Naive thymus-derived CD4-positive, alpha-beta T cell (primary cell): ENCODE data around the gene CBX7. TPM values are rescaled to one million over a fixed set of nuclear protein-coding genes. Genes with fewer than 3 reads are reported as not detected.

Experiments used
- ATAC-seq: fragments of 150-1000 bp; cut with Tn5 transposase; 2 replicates; pipeline ENCODE4 v1.10.0; 2021; ENCODE audit warnings: mild to moderate bottlenecking, moderate library complexity
- CTCF ChIA-PET: fragments of 350-600 bp; sonication (Branson Sonifier 250); formaldehyde crosslinking; loops from one replicate; lab custom pipeline; 2021; ENCODE audit warnings: antibody characterized with exemption; lab: Charles Lee
- POLR2A ChIA-PET: fragments of 350-600 bp; sonication (Branson Sonifier 250); formaldehyde crosslinking; loops from one replicate; lab custom pipeline; 2021; ENCODE audit warnings: antibody characterized with exemption, inconsistent platforms; lab: Charles Lee
- DNase-seq, 9 donors: peaks; one replicate each; pipeline versions ENCODE4 v3.0.0 to v3.0.0-alpha.2; 2020 to 2022; ENCODE audit warnings: mixed read lengths in 1 of 9
- H3K27ac ChIP-seq: one replicate; pipeline ENCODE4 v1.7.0; 2013; ENCODE audit warnings: mild to moderate bottlenecking, low read depth, low read length, moderate library complexity
- H3K27me3 ChIP-seq, 2 donors: one replicate each; pipeline ENCODE4 v1.7.0; 2013; ENCODE audit warnings: low read length in 2 of 2, mild to moderate bottlenecking in 2 of 2, moderate library complexity in 2 of 2; ENCODE audit not compliant: control insufficient read depth in 2 of 2, insufficient read depth in 2 of 2
- H3K36me3 ChIP-seq, 3 experiments: 1 replicate in 2 of 3; 2 replicates in 1 of 3; pipeline ENCODE4 v1.7.0; 2013; ENCODE audit warnings: low read length in 3 of 3, mild to moderate bottlenecking in 3 of 3, moderate library complexity in 1 of 3; ENCODE audit not compliant: insufficient read depth in 3 of 3, control insufficient read depth in 2 of 3
- H3K4me1 ChIP-seq, 2 donors: one replicate each; pipeline ENCODE4 v1.7.0; 2013; ENCODE audit warnings: low read length in 2 of 2, mild to moderate bottlenecking in 2 of 2, moderate library complexity in 1 of 2; ENCODE audit not compliant: control insufficient read depth in 2 of 2, insufficient read depth in 2 of 2
- H3K4me3 ChIP-seq: 2 replicates; pipeline ENCODE4 v1.7.0; 2013; ENCODE audit warnings: mild to moderate bottlenecking, low read length
- H3K9me3 ChIP-seq, 3 experiments: 1 replicate in 2 of 3; 2 replicates in 1 of 3; pipeline ENCODE4 v1.7.0; 2013; ENCODE audit warnings: low read length in 3 of 3; ENCODE audit not compliant: control insufficient read depth in 2 of 3
- H3K27ac Mint-ChIP-seq, 9 donors: one replicate each; pipeline ENCODE4 v1.8.0; 2020 to 2022; ENCODE audit warnings: mixed read lengths in 9 of 9, mild to moderate bottlenecking in 8 of 9, moderate library complexity in 5 of 9, inconsistent platforms in 2 of 9
- H3K27me3 Mint-ChIP-seq, 5 donors: one replicate each; pipeline ENCODE4 v1.8.0; 2021 to 2022; ENCODE audit warnings: mixed read lengths in 5 of 5, mild to moderate bottlenecking in 1 of 5
- H3K36me3 Mint-ChIP-seq, 5 donors: one replicate each; pipeline ENCODE4 v1.8.0; 2020 to 2022; ENCODE audit warnings: mixed read lengths in 5 of 5, mild to moderate bottlenecking in 3 of 5, inconsistent platforms in 1 of 5
- H3K4me1 Mint-ChIP-seq, 7 donors: one replicate each; pipeline ENCODE4 v1.8.0; 2020 to 2022; ENCODE audit warnings: mixed read lengths in 7 of 7, mild to moderate bottlenecking in 3 of 7, inconsistent platforms in 1 of 7
- H3K4me3 Mint-ChIP-seq, 10 donors: one replicate each; pipeline ENCODE4 v1.8.0; 2020 to 2022; ENCODE audit warnings: mild to moderate bottlenecking in 10 of 10, mixed read lengths in 10 of 10, moderate library complexity in 6 of 10, inconsistent platforms in 2 of 10
- H3K9me3 Mint-ChIP-seq, 11 donors: one replicate each; pipeline ENCODE4 v1.8.0; 2020 to 2022; ENCODE audit warnings: mixed read lengths in 11 of 11, mild to moderate bottlenecking in 4 of 11, inconsistent platforms in 1 of 11, moderate library complexity in 1 of 11
- intact Hi-C, 2 donors: fragments of 100-400 bp; cut with micrococcal nuclease; formaldehyde crosslinking; loops; one replicate each; pipeline ENCODE4 v1.15.1; 2023
- polyA plus RNA-seq, 2 donors: library from polyadenylated mRNA; unstranded; fragments of 300-500 nt; fragmentation: Illumina TruSeq; gene quantifications; one replicate each; pipeline ENCODE4 v1.2.3, GENCODE V29; 2021
- total RNA-seq, 6 experiments: library from RNA in 5 of 6; stranded (reverse) in 5 of 6; gene quantifications; 1 replicate in 5 of 6; 2 replicates in 1 of 6; pipeline ENCODE4 v1.2.3 and lab custom pipeline; 2021 to 2026

Gene CBX7
- total and polyA plus RNA-seq, 7 experiments from 2014 or later: 14.2 to 164 (median 74.9) TPM

- H3K27me3 Mint-ChIP-seq: no peaks in the 10 kb centered on the region
- peak overlapping the region in 1 of 9 donors; percentile 66 for H3K27ac Mint-ChIP-seq
- no peaks in the 10 kb centered on the region for H3K27me3 ChIP-seq
- peaks cover 29 to 42% of the 10 kb centered on the region in 2 donors for H3K4me1 ChIP-seq
- no peak overlapping the region for H3K27ac ChIP-seq
- H3K9me3 ChIP-seq: no peaks in the 10 kb centered on the region
- H3K4me3 ChIP-seq: no peak overlapping the region
- no peak overlapping the region for H3K4me3 Mint-ChIP-seq
- H3K9me3 Mint-ChIP-seq: no peaks in the 10 kb centered on the region
- ChIA-PET POLR2A (interaction anchor here (0.5 to 1.3 kb wide), 2 partner anchors 13 to 16 kb away, joined by 3 to 4 read pairs; no protein-coding TSS in a partner anchor), CTCF (interaction anchor here (1.0 kb wide), 1 partner anchor 17 kb away, joined by 3 read pairs; no protein-coding TSS in a partner anchor)
- ATAC-seq: no peak
- H3K36me3 Mint-ChIP-seq: peaks cover 0 to 5% (median 0%) of the 10 kb centered on the region in 5 donors
- H3K36me3 ChIP-seq: no peaks in the 10 kb centered on the region
- intact Hi-C loops: no loop called here
- DNase-seq: no peak
- H3K4me1 Mint-ChIP-seq: peaks cover 8 to 40% (median 36%) of the 10 kb centered on the region in 7 donors
These were observed 51.3 kb downstream of the CBX7 start for GRCh38 chr22:39101226-39101625.

DNA sequence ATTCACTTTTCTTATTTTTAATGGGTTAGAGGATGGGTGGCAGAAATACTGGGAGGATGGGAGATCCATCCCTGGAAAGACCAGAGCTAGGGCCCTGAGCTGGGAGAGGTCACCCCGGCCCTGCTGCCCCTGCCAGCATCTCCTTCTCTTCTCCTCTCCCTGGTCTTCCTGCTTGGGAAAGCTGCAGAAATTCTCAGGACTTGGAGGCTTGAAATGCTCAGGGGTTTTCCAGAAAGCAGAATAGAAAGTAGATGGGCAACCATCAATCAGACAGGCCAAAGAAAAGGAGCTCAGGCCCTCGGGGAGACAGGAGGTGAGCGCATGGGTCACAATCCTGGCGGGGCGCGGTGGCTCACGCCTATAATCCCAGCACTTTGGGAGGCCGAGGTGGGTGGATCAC is 53.9 kb downstream of the CBX7 start:
- Histone ChIP-seq H3K27ac (no peak overlapping the region), H3K27me3 (no peaks in the 10 kb centered on the region), H3K36me3 (no peaks in the 10 kb centered on the region), H3K9me3 (no peaks in the 10 kb centered on the region), H3K4me3 (no peak overlapping the region), H3K4me1 (peaks cover 45 to 69% of the 10 kb centered on the region in 2 donors)
- H3K9me3 Mint-ChIP-seq: no peaks in the 10 kb centered on the region
- peak overlapping the region in 6 of 9 donors; percentile 24 to 88 (median 63) for H3K27ac Mint-ChIP-seq
- DNase-seq: no peak
- peaks cover 19 to 66% (median 56%) of the 10 kb centered on the region in 7 donors for H3K4me1 Mint-ChIP-seq
- POLR2A ChIA-PET: interaction anchor here (0.6 to 1.2 kb wide), 3 partner anchors 14 to 71 kb away, joined by 3 read pairs; no protein-coding TSS in a partner anchor
- peaks cover 0 to 5% (median 0%) of the 10 kb centered on the region in 5 donors for H3K36me3 Mint-ChIP-seq
- H3K27me3 Mint-ChIP-seq: no peaks in the 10 kb centered on the region
- ATAC-seq: no peak
- intact Hi-C loops: loop anchor here in 1 of 2 donors (5.0 kb wide), 1 partner anchor 56 kb away; the partner anchor contains the start of gene APOBEC3F
- CTCF ChIA-PET: interaction anchor here (1.9 kb wide), 1 partner anchor 20 kb away, joined by 8 read pairs; no protein-coding TSS in a partner anchor
- peak overlapping the region in 1 of 10 donors; percentile 69 for H3K4me3 Mint-ChIP-seq

DNA sequence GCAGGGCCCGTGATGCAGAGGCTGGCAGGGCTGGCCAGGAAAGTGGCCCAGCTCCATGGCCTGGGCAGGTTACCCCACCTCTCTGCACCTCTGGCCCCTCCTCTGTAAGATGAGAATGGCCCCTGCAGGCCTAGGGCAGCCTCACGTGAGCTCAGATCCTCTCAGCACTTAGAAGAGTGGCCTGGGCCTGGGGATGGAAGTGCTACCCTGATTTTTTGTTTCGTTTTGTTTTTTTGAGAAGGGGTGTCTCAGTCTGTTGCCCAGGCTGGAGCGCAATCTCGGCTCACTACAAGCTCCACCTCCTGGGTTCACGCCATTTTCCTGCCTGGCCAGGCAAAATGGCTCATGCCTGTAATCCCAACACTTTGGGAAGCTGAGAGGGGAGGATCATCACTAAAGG is 54.5 kb downstream of the CBX7 start:
- no peaks in the 10 kb centered on the region for H3K9me3 Mint-ChIP-seq
- CTCF ChIA-PET: interaction anchor here (1.9 kb wide), 1 partner anchor 20 kb away, joined by 8 read pairs; no protein-coding TSS in a partner anchor
- POLR2A ChIA-PET: interaction anchor here (0.6 to 1.2 kb wide), 3 partner anchors 14 to 70 kb away, joined by 3 read pairs; no protein-coding TSS in a partner anchor
- peaks cover 19 to 71% (median 58%) of the 10 kb centered on the region in 7 donors for H3K4me1 Mint-ChIP-seq
- ATAC-seq (no peak), DNase-seq (no peak)
- Histone ChIP-seq H3K4me1 (peaks cover 45 to 73% of the 10 kb centered on the region in 2 donors), H3K4me3 (no peak overlapping the region), H3K27me3 (no peaks in the 10 kb centered on the region), H3K27ac (peak overlapping the region; percentile 13), H3K9me3 (no peaks in the 10 kb centered on the region), H3K36me3 (no peaks in the 10 kb centered on the region)
- H3K27me3 Mint-ChIP-seq: no peaks in the 10 kb centered on the region
- H3K27ac Mint-ChIP-seq: peak overlapping the region in 6 of 9 donors; percentile 25 to 94 (median 76)
- peaks cover 0 to 5% (median 0%) of the 10 kb centered on the region in 5 donors for H3K36me3 Mint-ChIP-seq
- intact Hi-C loops: loop anchor here in 1 of 2 donors (5.0 kb wide), 1 partner anchor 56 kb away; the partner anchor contains the start of gene APOBEC3F
- H3K4me3 Mint-ChIP-seq: peak overlapping the region in 1 of 10 donors; percentile 91

GRCh38 chr22:39097098-39098020 is 55.1 kb downstream of the CBX7 start, which contains the start of gene APOBEC3H:
Gene APOBEC3H, plus strand, starts transcription at chr22:39097244. Its CDS starts 3,035 bp downstream, at chr22:39100279.
- Mint-ChIP-seq H3K4me3 (peak within 1 kb of the TSS in 8 of 10 donors; percentile 17 to 91 (median 54)), H3K27ac (peak within 1 kb of the TSS in 7 of 9 donors; percentile 51 to 94 (median 78)), H3K4me1 (peaks cover 19 to 78% (median 64%) of the 10 kb centered on the region in 7 donors), H3K9me3 (no peaks in the 10 kb centered on the region), H3K36me3 (peaks cover 0 to 3% (median 0%) of the 10 kb centered on the region in 5 donors), H3K27me3 (no peaks in the 10 kb centered on the region)
- H3K4me1 ChIP-seq: peaks cover 48 to 80% of the 10 kb centered on the region in 2 donors
- H3K4me3 ChIP-seq: peak within 1 kb of the TSS; percentile 24
- no peaks in the 10 kb centered on the region for H3K36me3 ChIP-seq
- H3K9me3 ChIP-seq: no peaks in the 10 kb centered on the region
- no peaks in the 10 kb centered on the region for H3K27me3 ChIP-seq
- intact Hi-C loops: loop anchor here in 1 of 2 donors (5.0 kb wide), 1 partner anchor 55 kb away; the partner anchor contains the start of gene APOBEC3F
- ChIA-PET POLR2A (interaction anchor here (0.7 to 1.0 kb wide), 2 partner anchors 11 to 69 kb away, joined by 3 read pairs; no protein-coding TSS in a partner anchor), CTCF (no interaction called here)
- ATAC-seq: no peak
- peak within 1 kb of the TSS; percentile 48 for H3K27ac ChIP-seq
- peak in 1 of 9 donors; percentile 46 for DNase-seq

GRCh38 chr22:39095971-39096370 is 56.5 kb downstream of the CBX7 start:
- ATAC-seq (no peak), DNase-seq (no peak)
- POLR2A ChIA-PET: interaction anchor here (0.8 kb wide), 1 partner anchor 18 kb away, joined by 3 read pairs; the partner anchor contains the start of gene APOBEC3G
- H3K27me3 ChIP-seq: no peaks in the 10 kb centered on the region
- peak overlapping the region in 1 of 10 donors; percentile 40 for H3K4me3 Mint-ChIP-seq
- H3K36me3 ChIP-seq: no peaks in the 10 kb centered on the region
- H3K27ac ChIP-seq: no peak overlapping the region
- H3K4me1 Mint-ChIP-seq: peaks cover 31 to 90% (median 78%) of the 10 kb centered on the region in 7 donors
- H3K36me3 Mint-ChIP-seq: peaks cover 0 to 3% (median 0%) of the 10 kb centered on the region in 5 donors
- intact Hi-C loops: loop anchor here in 1 of 2 donors (5.0 kb wide), 1 partner anchor 54 kb away; the partner anchor contains the start of gene APOBEC3F
- H3K9me3 Mint-ChIP-seq: no peaks in the 10 kb centered on the region
- peak overlapping the region in 4 of 9 donors; percentile 9 to 94 (median 78) for H3K27ac Mint-ChIP-seq
- no peak overlapping the region for H3K4me3 ChIP-seq
- H3K9me3 ChIP-seq: no peaks in the 10 kb centered on the region
- H3K4me1 ChIP-seq: peaks cover 62 to 94% of the 10 kb centered on the region in 2 donors
- CTCF ChIA-PET: interaction anchor here (0.5 kb wide), 1 partner anchor 24 kb away, joined by 3 read pairs; no protein-coding TSS in a partner anchor
- no peaks in the 10 kb centered on the region for H3K27me3 Mint-ChIP-seq
